ENCODE measurements around the gene PLXDC2.

Gene PLXDC2

DNA sequence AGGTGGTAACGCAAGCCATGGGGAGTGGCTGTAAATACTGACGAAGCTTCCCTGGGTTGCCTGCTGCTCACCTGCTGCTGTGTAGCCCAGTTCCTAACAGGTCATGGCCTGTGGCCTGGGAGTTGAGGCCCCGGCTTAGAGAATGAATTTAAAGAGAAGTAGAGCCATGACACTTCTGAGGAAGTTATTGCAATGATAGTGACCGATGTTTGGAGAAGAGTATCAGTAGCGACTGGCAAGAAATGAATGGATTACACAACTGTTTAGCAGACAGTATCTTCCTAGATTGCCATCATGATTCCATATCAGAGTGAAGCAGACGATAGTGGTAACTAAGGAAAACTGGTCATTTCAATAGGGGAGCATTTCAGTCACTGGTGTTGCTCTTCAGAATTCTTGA is 249.6 kb downstream of the PLXDC2 start:
- no peak for DNase-seq

DNA sequence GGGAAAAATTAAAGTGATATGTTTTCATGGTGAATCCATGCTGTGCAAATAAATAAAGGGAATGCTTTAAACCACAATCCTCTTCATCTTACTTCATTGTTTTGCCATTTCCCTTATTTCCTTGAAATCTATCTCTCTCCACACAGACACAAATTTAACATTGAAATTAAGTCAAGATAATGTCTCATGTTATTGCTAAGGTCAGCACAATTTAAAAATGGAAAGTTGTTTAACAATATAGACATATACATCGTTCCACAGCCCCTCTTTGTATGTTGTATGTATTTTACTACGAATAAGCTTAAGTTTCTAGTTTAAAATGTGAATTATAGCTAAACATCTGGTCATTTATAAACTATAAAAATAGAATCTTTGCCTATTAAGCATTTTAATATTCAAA is 256.9 kb downstream of the PLXDC2 start:
- DNase-seq, result no peak

DNA sequence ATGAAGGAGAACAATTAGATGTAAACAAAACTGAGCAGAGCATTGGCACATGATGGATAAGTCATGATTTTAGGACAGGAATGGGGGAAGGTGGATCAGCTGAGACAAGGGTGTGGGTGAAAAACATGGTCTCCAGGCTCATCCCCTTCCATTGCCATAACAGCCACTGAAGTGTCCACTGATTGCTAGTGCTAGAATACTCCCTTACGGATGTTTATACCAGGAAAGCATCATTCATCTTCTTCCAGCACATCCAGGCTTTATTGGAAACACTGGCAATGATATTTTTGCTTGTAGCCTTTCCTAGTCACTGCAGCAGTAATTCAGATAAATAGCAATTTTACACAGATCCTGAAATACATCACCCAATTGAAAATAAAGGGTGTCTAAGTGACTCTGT is 259.5 kb downstream of the PLXDC2 start:
- DNase-seq, result no peak

DNA sequence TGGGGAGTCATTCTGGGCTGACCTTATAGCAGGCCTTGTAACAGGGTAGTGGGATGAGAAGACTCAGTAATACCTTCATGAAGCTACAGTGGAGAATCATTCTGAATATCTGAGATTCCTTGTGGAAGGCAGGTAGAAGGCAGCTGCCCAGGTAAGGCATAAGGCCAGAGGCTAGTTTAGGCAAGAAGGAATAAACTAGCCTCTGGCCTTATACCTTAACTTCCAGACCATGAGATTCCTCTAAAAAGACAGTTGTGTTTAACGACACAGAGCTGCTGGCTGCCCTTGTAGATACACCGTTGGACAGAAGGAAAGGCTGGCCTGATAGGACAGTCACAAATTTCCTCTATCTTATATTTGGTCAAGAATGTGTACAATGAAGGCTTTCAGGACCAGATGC is 268.2 kb downstream of the PLXDC2 start:
- no peak for DNase-seq

DNA sequence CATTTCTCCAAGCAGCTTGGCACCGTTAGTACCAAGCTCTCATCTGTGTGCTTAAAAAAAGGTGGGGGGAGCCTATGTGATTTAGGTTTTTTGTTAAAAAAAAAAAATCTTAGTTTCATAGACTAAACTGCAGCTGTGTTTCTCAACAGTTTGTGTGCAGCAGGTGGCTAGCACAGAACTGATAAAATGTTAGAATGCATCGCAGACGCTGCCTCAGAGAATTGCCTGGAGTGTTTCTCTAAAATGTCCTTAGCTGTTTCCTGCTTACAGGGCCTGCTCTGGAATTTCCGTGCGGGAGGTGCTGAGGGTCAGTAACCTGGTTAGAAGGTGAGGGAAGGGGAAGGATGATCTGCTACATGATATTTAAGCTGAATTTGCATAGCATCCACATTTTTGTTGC is 268.9 kb downstream of the PLXDC2 start:
- DNase-seq, result no peak

DNA sequence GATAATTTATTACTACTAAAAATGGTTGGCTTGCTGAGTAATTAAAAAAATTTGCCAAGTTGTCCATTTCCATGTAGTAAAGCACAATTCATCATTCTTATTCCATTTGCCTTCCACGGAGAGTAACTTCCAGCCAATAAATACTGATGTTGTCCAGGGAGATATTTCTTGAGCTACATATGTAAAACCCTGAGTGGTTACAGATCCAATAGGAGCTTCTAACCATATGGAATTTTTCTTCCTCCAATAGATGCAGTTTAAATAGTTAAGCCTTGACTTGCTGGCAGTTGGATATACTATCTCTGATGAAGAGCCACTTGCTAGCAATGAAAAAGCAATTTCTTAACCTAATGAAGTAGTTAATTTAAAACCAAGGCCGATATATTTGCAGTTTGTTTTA is 271.1 kb downstream of the PLXDC2 start:
- DNase-seq, result no peak

DNA sequence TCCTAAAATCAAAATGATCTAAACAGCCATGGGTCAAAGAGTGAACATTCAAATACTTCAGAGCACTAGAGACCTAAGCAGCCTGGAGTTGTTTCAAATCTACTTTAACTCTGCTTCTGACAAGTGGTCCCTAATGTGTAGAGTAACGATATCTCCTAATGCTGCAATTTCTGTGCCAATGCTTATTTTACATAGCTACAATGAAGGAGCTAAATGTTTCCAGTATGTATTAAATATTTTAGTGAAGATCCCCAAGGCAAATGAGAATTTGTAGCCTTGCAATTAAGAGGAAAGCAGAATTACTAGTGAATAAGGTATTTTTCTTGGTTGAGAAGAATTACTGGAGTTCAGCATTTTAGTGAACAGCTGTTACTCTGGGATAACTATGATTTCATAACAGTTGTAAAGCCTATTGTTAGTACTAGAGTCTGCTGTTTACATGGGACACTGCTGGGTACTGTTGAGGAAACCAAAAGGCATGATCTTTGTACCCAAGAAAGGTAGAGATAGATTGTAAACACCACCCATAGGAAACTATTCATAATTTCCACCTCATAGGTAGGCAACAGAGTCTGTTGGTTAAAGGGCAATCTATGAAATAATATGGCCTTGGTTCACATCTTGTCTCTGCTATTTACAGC is 271.9 kb downstream of the PLXDC2 start:
- no peak for DNase-seq

DNA sequence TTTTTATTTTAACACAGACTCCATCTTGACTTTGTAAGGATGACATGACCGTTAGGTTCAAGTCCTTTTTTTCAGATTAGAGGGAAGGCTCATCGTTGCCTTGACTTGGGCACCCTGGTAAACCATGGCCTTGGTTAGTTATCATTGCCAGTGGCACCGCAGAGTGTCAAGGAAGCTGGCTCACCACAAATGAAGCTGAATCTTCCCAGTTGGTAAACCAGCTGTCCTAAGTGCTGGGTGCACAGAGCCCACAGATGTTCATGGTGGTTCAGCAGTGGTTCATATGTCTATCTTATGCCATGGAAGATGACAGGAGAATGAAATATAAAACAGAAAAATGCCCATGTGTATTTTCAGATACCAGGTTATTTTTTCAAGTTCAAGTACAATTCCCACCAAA is 273.6 kb downstream of the PLXDC2 start:
- DNase-seq, result no peak

DNA sequence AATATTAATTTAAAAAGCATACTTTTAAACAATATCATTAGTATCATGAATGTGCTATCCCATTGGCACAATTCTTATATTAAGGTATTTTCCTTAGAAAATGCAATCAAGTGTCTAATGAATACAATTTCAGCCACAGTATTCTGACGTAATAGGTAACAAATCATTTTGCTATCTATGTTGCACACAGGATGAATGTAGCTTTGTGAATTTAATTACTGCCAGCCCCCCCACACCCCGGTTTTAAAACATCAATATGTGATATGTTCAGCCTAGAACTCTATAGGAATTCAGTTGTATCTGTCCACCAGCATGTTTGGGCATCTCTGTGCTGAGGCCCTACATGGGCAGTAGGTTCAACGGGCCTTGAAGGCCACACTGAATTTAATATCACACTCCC is 274.6 kb downstream of the PLXDC2 start:
- no peak for DNase-seq

DNA sequence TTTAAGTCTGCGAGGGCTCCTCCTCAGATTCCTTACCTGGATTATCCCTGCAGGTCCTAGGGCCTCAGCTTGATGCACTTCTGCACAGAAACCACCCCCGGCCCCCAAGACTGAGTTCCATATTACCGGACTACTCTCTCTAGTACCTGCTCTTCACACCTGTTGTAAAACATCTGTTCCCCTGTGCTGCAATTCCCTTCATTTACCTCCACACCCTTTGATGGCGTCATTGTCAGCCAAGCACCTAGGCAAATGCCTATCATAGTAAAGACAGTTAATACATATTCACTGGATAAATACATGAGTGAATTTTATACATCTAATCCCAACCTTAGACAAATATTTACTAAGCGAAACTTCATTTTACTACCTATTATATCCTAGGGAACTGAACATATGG is 275.5 kb downstream of the PLXDC2 start:
- DNase-seq, result no peak

DNA sequence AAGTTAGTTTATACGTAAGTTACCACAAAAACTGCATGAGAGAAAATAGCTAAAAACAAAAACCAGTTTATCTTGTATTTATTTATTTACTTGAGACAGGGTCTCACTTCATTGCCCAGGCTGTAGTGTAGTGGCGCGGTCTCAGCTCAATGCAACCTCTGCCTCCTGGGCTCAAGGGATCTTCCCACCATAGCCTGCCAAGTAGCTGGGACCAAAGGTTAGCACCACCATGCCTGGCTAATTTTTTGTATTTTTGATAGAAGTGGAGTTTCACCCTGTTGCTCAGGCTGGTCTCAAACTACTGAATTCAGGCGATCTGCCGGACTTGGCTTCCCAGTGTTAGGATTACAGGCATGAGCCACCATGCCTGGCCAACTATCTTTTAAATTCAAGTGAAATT is 277.4 kb downstream of the PLXDC2 start:
- no peak for DNase-seq

DNA sequence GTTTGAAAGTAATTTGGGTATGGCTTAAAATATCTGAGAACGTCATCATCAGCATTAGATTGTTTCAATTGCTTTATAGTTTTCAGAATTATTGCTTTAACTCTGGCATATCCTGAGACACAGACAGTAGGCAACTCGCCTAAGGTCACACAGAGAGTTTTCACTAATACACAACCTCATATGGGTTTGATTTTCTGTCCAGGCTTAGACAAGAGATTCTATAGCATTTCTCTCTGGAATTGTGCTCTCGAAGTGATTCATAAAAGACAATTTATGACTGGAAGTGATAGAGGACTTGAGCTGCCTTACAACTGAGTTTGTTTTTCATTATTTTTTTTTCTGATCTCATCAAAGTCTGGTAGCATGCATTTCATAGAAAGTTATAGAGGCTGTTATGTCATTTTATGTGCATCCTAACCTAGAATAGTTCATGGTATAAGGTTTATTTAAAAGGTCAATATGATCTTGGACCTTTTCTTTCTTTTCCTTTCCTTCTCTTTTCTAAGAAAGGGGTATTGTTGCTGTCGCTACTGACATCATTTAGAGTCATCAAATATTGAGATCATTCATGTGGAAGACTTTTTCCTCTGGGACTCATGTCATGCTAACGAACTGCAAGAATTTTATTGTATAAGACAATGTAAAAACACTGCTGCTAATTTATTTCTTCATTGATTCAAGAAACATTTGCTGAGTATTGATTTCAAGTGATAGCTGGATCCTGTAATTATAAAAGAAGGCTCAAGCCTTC is 278.2 kb downstream of the PLXDC2 start:
- DNase-seq, result no peak

DNA sequence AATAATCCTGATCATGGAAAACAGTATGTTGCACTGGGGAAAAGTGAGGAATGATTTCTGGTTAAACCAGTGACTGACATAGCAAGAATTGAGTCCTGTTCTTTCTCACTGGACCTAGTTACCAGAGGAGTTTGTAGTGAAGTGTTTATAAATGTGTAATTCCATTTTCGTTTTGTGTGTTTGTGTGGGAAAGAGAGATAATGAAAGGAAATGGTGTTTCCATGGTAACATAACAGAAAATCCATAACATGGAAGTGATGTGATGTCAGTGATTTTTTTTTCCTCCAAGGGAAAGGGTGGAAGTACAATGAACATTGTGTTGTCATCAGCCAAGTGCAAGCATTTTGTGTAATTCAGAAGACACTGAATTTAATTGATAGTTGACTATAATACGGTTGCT is 283.9 kb downstream of the PLXDC2 start:
- no peak for DNase-seq

DNA sequence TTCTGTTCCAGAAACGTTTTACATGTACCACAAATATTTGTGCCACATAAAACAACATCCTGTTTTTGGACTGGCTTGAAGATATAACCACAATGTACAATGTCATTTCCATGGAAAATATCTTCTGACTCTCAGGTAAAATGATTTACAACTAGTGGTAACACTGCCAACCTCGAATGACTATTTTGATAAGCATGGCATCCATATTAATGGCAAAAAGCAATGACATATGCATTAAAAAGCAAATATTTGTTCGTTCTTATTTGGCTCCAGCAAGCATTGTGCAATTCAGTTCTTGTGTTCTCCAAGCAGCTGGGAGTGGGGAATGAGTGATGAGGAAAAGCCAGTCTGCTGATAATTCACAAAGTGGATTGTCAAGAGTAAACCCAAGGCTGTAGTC is 289.0 kb downstream of the PLXDC2 start:
- no peak for DNase-seq

DNA sequence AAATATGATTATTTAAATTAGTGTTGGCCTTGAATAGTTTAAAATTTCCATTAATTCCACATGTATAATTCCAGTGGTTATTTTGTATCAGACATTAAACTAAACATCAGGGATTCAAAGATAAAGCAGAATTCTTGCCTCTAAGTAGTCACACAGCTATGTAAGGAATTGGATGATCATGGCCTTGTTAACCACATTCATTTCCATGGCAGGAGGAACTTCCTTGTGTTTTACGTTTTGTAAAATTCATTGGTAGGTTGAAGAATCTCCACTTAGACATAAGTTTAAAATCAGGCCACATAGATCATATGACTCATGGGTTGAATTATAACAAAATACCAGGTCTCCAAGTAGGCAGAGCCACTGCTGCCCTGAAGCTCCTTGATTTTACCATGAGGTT is 289.7 kb downstream of the PLXDC2 start:
- no peak for DNase-seq

DNA sequence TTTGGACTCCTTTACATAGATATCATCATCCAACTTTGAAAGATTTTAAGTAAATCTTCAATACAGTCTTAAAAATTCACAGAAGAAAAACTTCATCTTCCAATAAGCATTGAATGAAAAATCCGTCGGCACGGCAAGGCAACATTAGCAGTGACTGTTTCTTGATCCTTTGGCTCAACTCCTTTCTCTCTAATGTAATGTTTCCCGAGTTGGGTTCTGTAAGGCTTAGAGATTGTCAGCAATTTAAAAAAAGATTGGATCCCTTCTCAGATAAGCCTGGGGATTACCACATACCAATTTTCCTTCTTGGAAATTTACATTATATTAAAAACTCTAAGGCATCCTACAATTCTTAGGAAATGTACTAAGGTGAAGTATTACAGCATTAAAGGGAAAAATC is 291.8 kb downstream of the PLXDC2 start:
- no peak for DNase-seq

DNA sequence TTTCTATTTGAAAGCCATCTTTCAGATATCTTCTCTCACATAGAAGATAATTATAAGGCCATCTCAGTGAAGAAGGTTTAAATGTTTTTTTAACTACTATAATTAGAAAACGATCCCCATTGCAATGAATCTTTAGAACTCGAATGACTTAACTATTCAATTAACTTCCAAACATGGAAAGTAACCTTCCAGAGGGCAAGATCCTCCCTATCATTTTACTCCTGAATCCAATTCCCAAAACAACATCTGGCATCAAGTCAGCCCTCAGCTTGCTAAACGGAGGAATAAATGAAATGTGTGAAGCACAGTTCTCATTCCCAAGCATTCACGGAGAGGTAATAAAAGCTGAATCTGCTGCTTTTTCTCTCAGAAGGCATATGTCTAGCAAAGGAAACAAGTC is 293.4 kb downstream of the PLXDC2 start:
- DNase-seq, result no peak

DNA sequence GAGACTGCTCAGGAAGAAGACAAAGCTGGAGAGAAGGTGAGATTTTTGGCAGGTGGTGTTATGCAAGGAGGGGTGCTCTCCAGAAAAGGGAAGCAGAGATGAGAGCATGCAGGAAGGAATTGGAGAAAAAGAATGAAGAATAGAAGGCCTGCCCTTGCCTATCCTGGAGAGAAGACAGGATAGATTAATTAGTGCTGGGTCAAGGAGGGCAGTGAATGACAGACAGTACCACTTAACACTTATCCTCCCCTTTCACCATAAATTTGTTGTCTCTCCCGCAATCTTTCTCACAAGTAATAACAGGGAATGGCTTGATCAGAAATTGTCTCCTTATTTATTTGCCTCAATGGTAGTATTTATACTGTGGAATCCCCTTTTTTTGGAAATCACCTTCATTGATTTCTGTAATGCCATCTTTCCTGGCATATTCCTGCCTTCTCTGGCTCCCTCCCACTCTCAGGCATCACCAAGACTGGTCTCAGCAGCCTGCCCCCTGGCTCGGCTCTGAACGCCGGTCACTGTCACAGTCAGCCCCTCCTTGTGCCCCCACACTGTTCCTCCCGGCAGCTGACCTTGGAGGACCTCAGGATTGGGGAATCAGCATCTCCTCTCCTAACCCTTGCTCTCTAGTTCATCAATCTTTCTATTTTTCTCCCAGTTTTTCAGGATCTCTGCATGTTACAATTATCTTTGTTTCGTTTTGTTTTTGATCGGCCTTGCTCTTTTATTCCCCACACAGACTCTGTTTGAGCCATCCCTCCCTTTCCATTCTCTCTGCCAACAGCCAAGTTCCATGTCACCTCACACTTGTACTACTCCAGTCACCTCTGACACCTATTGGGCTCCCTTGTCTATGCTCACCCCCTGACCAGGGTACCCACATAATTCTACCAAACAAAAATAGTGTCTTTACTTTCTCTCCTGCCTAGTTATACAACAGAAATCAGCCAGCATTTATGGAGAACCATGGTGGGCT is 294.2 kb downstream of the PLXDC2 start:
- no peak for DNase-seq

DNA sequence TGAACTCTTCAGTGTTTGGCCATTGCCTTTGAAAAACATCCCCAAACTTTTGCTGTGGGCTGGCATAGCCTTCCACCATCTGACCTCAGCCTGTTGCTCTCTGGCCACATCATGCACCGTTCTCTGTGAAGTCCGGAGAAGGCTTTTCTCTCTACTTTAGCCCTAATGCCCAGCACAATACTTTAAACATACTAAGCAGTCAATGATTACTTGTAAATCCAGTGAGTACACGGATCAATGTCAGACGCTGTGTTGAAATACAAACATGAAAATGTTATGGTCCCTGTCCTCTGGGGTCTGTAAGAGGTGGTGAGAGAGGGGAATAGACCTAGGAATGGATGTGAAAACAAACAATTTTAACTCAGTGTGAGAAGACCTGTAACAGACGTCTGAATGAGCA is 297.9 kb downstream of the PLXDC2 start:
- no peak for DNase-seq

DNA sequence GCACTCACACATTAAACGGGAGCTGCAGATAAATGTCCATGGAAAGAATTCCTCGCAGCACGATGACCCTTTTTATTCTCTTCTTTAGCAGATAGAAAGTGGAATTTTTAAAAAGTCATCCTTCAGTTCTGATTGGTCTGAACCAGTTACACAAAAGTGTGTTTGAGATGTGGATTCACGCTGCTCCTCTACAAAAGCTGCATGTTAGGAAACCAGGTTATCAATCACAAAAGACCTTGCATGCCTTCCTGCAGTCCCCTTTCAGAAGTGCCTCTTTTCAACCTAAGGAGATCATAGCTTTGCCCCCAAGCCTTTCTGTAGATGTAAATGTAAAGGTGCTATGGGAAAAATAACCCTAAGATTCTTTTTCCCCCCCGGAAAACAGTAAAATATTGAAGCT is 299.7 kb downstream of the PLXDC2 start:
- DNase-seq, result no peak

DNA sequence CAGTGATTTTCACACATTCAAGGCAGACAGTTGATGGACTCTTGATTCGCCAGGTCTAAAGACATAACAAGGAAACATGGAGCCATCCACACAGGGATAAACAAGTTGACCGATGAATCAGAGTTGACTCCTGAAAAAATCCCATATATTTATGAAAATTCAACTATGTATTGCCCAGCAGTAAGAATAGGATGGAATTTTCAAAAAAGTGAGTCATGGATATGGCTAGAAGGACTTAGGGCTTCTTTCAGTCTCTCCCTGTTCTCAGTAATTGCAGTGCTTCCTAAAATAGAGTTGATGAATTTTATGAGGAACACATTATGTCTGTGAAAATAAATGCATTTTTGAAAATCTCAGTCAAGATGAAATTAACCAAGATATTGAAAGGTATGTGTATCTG is 301.2 kb downstream of the PLXDC2 start:
- DNase-seq, result no peak

DNA sequence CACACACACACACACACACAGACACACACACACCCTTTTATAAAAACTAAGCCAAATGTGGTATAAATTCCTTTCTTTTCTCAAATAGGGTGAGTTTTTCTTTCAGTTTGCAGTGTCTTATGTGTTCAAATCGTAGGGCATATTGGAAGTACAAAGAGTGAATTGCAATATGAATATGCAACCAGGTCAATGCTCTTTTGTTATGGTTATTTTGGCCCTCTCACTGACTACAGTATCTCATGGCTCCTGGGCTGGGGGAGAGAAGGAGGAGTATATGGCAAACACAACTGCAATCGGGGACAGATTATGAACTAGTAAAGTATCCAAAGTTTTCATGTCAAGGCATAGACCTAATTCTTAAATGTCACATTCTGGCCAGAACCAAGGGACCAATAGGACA is 301.9 kb downstream of the PLXDC2 start:
- DNase-seq, result no peak

DNA sequence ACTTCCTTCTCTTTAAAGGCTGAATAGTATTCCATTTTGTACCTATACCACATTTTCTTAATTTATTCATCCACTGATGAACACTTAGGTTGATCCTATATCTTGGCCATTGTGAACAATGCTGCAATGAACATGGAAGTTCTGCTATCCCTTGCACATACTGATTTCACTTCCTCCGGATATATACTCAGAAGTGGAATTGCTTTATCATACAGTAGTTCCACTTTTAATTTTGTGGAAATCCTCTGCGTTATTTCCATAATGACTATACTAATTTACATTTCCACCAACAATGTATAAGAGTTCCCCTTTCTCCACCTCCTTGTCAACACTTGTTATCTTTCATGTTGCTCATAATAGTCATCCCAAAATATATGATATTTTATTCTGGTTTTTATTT is 312.6 kb downstream of the PLXDC2 start:
- no peak for DNase-seq

DNA sequence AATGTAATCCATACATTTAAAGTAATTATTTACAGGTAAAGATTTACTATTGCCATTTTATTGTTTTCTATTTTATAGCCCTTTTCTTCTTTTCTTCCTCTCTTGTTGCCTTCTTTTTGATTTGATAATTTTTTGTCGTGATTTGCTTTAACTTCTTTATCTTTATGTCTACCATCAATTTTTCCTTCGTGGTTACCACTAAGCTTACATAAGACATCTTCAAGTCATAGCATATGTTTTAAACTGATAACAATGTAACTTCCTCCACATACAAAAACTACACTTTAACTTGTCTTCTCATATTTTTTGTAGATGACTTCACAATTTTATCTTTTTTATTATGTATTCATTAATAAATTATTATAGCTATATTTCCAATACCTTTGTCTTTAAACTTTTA is 316.6 kb downstream of the PLXDC2 start:
- no peak for DNase-seq
